SK-N-MC (cell line): ENCODE results near the gene KRTAP1-5.

Experiments
- EZH2 ChIP-seq: fragments of 200-600 bp; sonication (generic); IDR thresholded peaks from one replicate; pipeline ENCODE4 v1.6.1; 2017; ENCODE audit warnings: antibody characterized with exemption
- FOXP2 ChIP-seq: optimal IDR thresholded peaks from 2 replicates; pipeline ENCODE3; 2011; ENCODE audit warnings: mild to moderate bottlenecking, moderate library complexity; ENCODE audit not compliant: insufficient read depth; ENCODE audit errors: extremely low read length, control extremely low read depth
- POLR2AphosphoS5 ChIP-seq: IDR thresholded peaks from 2 replicates; pipeline ENCODE4 v1.6.1; 2012; ENCODE audit warnings: mild to moderate bottlenecking, low read depth, low read length, borderline replicate concordance

GRCh38 chr17:41009301-41009760 is 17.7 kb downstream of the KRTAP1-5 start:
- no peak for TF ChIP-seq EZH2
- TF ChIP-seq POLR2AphosphoS5 = no peak
- no peak for TF ChIP-seq FOXP2
